Measurements from ENCODE around the gene EEF1G.

EEF1G gene

DNA sequence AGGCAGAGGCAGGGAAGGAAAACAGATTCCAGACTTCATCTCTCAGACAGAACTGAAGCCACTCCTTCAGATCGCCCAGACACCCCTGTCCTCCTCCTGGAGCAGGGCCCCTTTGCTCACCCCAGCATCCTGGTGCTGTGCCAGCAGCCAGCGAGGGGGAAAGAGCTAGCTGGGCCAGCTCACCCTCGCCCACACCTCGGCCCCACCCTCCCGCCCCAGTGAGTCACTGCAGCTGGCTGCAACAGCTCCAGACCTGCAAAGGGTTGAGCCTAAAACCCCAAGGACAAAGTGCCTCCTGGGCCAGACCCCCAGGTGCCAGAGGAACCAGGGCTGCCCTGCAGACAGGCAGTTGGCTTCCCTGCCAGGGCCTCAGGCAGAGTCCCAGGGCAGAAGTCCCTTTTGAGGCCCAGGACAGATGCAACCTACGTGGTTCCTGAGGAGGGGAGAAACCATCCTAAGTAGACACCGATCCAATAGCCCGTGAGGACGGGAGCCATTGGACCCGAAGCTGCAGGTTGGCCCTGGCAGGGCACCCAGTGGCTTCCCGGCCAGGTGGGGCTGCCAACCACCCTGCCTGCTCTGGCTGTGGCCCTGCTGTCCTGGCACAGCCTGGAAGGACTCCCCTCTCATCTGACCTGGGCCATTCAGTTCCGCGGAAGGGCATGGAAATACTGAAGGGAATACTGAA lies 34.3 kb downstream of the EEF1G start:
- TF ChIP-seq, protein P1, sequence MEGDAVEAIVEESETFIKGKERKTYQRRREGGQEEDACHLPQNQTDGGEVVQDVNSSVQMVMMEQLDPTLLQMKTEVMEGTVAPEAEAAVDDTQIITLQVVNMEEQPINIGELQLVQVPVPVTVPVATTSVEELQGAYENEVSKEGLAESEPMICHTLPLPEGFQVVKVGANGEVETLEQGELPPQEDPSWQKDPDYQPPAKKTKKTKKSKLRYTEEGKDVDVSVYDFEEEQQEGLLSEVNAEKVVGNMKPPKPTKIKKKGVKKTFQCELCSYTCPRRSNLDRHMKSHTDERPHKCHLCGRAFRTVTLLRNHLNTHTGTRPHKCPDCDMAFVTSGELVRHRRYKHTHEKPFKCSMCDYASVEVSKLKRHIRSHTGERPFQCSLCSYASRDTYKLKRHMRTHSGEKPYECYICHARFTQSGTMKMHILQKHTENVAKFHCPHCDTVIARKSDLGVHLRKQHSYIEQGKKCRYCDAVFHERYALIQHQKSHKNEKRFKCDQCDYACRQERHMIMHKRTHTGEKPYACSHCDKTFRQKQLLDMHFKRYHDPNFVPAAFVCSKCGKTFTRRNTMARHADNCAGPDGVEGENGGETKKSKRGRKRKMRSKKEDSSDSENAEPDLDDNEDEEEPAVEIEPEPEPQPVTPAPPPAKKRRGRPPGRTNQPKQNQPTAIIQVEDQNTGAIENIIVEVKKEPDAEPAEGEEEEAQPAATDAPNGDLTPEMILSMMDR (IDR thresholded peaks at IDR 0.05; ENCODE audit: insufficient read depth, low read depth, low read length, missing control alignments): no peak

DNA sequence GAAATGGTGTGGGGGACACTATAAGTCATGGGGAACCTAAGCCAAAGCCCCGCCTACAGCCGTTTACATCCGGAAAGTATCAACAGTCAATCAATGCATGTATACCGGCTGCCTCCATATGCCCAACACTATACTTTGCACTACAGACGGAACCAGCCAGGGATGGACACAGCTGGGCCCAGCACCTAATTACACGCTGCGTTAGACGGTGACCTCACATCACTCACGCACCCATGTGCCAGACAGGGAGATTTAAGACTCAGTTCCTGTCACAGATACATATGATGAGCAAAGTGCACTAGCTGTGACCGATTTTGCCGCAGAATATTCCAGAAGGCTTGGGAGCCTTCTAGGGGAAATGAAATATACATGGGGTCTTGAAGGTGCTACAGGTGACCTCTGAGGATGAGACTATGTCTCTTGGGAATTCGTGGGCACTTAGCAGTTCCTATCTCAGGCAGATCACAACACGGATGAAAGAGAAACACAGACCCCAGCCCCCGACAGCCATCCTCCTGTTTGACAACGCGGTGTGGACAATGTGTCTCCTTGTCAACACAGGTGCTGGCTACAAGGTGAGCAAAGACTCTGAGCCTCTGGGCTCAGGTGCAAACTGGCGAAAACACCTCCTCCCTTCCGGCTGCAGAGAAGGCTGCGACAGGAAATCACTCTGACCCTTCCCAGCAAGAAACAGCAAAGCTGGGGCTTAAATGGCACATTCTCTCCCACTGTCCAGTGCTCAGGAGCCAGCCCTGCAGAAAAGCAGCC lies 35.0 kb downstream of the EEF1G start:
- no peak for DNase-seq (ENCODE audit: low read depth)
- TF ChIP-seq, protein P1 (IDR thresholded peaks at IDR 0.05; ENCODE audit: insufficient read depth, low read depth, low read length, missing control alignments): no peak
- H3K4me3 ChIP-seq (ENCODE audit: low read depth, low read length): no peak overlapping the region

More for the DNA sequence above, 34.3 kb downstream of the EEF1G start:
- DNase-seq (ENCODE audit: low read depth): no peak
- no peak overlapping the region for H3K4me3 ChIP-seq (ENCODE audit: low read depth, low read length)

DNA sequence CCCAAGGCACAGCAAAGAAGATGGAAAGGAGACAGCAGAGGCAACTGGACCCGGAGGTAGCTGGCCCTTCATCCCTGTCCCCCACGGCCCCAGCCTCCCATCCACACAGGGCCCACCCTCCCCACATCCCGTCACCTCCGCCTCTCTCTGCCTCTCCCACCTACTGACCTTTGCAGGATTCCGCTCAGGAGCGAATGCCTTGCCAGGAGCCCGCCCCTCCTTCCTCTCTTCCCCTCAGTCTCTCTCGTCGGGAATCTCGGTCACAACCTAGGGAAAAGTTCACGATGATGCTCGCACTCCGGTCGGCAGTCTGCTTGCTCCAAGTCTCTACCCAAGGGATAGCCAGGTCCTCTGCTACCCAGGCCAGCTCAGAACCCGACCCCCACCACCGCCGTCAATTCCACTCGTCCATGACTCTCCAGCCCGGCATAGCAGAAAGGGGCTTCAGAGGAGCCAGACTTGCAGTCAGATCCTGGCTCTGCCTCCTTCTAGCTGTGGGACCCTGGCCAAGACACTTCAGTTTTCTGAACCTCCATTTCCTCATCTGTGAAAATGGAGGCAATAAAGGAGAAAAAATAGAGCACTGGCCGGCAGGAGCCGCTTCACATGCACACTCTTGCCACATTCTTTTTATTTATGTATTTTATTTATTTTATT lies 37.3 kb downstream of the EEF1G start:
- no peak overlapping the region for H3K4me3 ChIP-seq (ENCODE audit: low read depth, low read length)
- DNase-seq (ENCODE audit: low read depth): no peak
- TF ChIP-seq, protein P1 (IDR thresholded peaks at IDR 0.05; ENCODE audit: insufficient read depth, low read depth, low read length, missing control alignments): no peak

DNA sequence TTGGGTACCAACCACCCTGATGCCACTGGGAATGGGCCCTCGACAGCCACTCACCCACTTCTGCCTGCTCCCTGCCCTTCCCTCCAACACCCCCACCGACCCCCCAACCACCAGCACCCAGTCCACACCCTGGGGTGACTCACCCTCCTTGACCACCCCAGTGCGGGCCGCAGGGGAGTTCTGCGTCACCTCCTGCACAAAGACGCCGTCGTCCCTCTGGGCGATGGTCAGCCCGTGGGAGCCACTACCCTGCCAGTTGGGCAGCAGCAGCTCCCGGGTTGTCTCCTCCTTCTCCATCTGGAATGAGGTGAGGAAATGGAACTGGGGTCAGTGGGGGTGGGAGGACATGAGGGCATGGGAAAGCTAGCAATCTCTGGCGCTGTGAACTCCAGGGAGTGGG lies 37.9 kb downstream of the EEF1G start:
- TF ChIP-seq, protein P1 (IDR thresholded peaks at IDR 0.05; ENCODE audit: insufficient read depth, low read depth, low read length, missing control alignments): no peak
- H3K4me3 ChIP-seq (ENCODE audit: low read depth, low read length): no peak overlapping the region
- no peak for DNase-seq (ENCODE audit: low read depth)

DNA sequence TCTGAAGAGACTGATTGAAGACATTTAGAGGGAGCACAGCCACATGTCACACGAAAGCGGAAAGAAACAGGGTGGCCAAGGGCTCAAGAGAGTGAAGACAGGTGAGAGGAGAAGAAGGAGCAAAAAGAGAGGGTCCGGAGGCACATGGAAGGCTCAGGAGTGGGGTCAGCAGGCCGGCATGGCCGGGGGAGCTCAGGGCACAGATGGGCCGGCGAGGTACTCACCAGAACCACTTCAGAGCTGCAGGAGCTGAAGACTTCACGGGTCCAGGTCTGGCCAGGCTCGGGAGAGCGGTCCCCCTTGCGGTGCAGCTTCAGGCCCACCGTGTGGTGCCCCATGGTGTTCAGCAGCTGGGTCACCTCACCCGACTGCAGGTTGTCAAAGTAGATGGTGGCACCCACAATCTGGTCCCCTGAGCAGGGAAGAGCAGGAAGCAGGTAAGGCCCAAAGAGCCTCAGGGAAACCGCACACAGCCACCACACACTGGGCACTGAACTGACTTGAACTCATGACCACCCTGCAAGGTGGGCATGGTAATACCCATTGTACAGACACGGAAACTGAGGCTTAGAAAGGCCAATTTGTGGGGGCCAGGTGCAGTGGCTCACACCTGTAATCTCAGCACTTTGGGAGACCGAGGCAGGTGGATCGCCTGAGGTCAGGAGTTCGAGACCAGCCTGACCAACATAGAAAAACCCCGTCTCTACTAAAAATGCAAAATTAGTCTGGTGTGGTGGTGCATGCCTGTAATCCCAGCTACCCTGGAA lies 38.7 kb downstream of the EEF1G start:
- no peak overlapping the region for H3K4me3 ChIP-seq (ENCODE audit: low read depth, low read length)
- DNase-seq (ENCODE audit: low read depth): no peak
- TF ChIP-seq, protein P1 (IDR thresholded peaks at IDR 0.05; ENCODE audit: insufficient read depth, low read depth, low read length, missing control alignments): no peak

GRCh38 chr11:62532096-62532495 lies 41.6 kb downstream of the EEF1G start:
- TF ChIP-seq, protein P1 (IDR thresholded peaks at IDR 0.05; ENCODE audit: insufficient read depth, low read depth, low read length, missing control alignments): no peak
- DNase-seq (ENCODE audit: low read depth): no peak
- H3K4me3 ChIP-seq (ENCODE audit: low read depth, low read length): no peak overlapping the region
